ENCODE measurements around the gene SLC1A1. TPM values are rescaled to one million over a fixed set of nuclear protein-coding genes. Genes with fewer than 3 reads are reported as not detected.

SLC1A1 gene
- total and polyA plus RNA-seq, 8 donors = 3.0 to 46.6 (median 6.3) TPM

- no peak overlapping the region for H3K27ac ChIP-seq
- no peak overlapping the region for H3K4me3 ChIP-seq
- peaks cover 5 to 10% of the 10 kb centered on the region in 2 donors for H3K4me1 ChIP-seq
- no peaks in the 10 kb centered on the region for H3K9me3 ChIP-seq
- no peak for DNase-seq
- no peak for ATAC-seq
- intact Hi-C loops (cut with DNase I) = no loop called here
- H3K36me3 ChIP-seq = no peaks in the 10 kb centered on the region
- no peak for TF ChIP-seq CTCF (IDR thresholded peaks at IDR 0.05)
- no peaks in the 10 kb centered on the region for H3K27me3 ChIP-seq
These were observed 104.3 kb downstream of the SLC1A1 start for GRCh38 chr9:4594545-4594944.

- H3K36me3 ChIP-seq = no peaks in the 10 kb centered on the region
- no peak overlapping the region for H3K4me3 ChIP-seq
- H3K27me3 ChIP-seq = no peaks in the 10 kb centered on the region
- ATAC-seq (no peak), DNase-seq (no peak)
- TF ChIP-seq CTCF (IDR thresholded peaks at IDR 0.05) = no peak
- H3K27ac ChIP-seq = no peak overlapping the region
- peaks cover 5 to 10% of the 10 kb centered on the region in 2 donors for H3K4me1 ChIP-seq
- intact Hi-C loops (cut with DNase I) = no loop called here
- no peaks in the 10 kb centered on the region for H3K9me3 ChIP-seq
These were observed 104.7 kb downstream of the SLC1A1 start for GRCh38 chr9:4594994-4595393.

GRCh38 chr9:4596165-4596922 is 106.1 kb downstream of the SLC1A1 start:
- no peaks in the 10 kb centered on the region for H3K9me3 ChIP-seq
- peaks cover 3 to 4% of the 10 kb centered on the region in 2 donors for H3K4me1 ChIP-seq
- no peaks in the 10 kb centered on the region for H3K27me3 ChIP-seq
- TF ChIP-seq CTCF (IDR thresholded peaks at IDR 0.05) = no peak
- peak overlapping the region in 1 of 2 donors; percentile 0 for H3K27ac ChIP-seq
- H3K36me3 ChIP-seq = no peaks in the 10 kb centered on the region
- no peak overlapping the region for H3K4me3 ChIP-seq
- DNase-seq = no peak
- no peak for ATAC-seq
- intact Hi-C loops (cut with DNase I) = no loop called here

GRCh38 chr9:4600368-4600767 is 110.1 kb downstream of the SLC1A1 start:
- Histone ChIP-seq H3K27me3 (no peaks in the 10 kb centered on the region), H3K36me3 (no peaks in the 10 kb centered on the region), H3K4me3 (no peak overlapping the region), H3K4me1 (peaks cover 0 to 4% of the 10 kb centered on the region in 2 donors), H3K27ac (no peak overlapping the region), H3K9me3 (no peaks in the 10 kb centered on the region)
- intact Hi-C loops (cut with DNase I) = no loop called here
- ATAC-seq (no peak), DNase-seq (no peak)
- no peak for TF ChIP-seq CTCF (IDR thresholded peaks at IDR 0.05)

GRCh38 chr9:4603830-4604229 is 113.6 kb downstream of the SLC1A1 start:
- Histone ChIP-seq H3K4me3 (no peak overlapping the region), H3K4me1 (no peaks in the 10 kb centered on the region), H3K9me3 (no peaks in the 10 kb centered on the region), H3K27me3 (no peaks in the 10 kb centered on the region), H3K36me3 (no peaks in the 10 kb centered on the region), H3K27ac (no peak overlapping the region)
- intact Hi-C loops (cut with DNase I) = no loop called here
- no peak for TF ChIP-seq CTCF (IDR thresholded peaks at IDR 0.05)
- no peak for DNase-seq
- ATAC-seq = no peak

Data from left lung (tissue), 10 donors.